ENCODE results near the gene HOXA1. TPM values are rescaled to one million over a fixed set of nuclear protein-coding genes. Genes with fewer than 3 reads are reported as not detected.

The HOXA1 gene
- total and polyA plus RNA-seq, 2 of the 8 experiments (the other 6 are each of a cell fraction or from before 2014, with no cell fraction given): not detected

DNA sequence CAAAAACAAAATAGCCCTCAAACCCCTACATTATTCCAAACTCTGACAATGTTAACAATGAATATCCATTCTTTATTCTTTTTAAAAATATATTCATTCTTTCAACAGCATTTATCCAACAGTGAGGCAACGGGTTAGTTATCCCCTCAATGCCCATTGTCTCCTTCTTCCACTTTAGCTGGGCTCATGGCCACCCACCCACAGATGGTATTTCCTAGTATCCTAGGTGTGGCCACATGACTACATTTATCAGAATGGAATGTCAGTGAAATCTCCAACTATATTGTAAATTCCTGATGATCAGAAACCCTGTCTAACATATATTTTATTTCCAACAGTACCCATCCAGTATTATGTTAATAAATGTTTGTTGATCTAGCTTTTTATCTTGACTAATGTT lies 13.6 kb downstream of the HOXA1 start:
- Histone ChIP-seq H3K36me3 (ENCODE audit: control insufficient read depth in 2 of 4, insufficient read depth in 4 of 4, low read length in 3 of 4) (no peaks in the 10 kb centered on the region), H3K9ac (replicated peaks in 1 of 4; ENCODE audit: extremely low read depth in 1 of 4, low read depth in 3 of 4, low read length in 3 of 4) (no peak overlapping the region), H3K79me2 (ENCODE audit: control insufficient read depth in 1 of 2, insufficient read depth in 2 of 2, low read length in 2 of 2) (no peaks in the 10 kb centered on the region), H3K14ac (ENCODE audit: insufficient read length) (no peak overlapping the region), H4K8ac (ENCODE audit: extremely low read depth, insufficient read depth, low read length) (no peak overlapping the region), H2BK15ac (ENCODE audit: low read length) (no peak overlapping the region), H4K5ac (ENCODE audit: insufficient read length, low read depth, low read length) (no peak overlapping the region), H3K23ac (ENCODE audit: insufficient read length) (no peak overlapping the region), H3K4me2 (ENCODE audit: insufficient read depth in 1 of 2, low read depth in 2 of 2, low read length in 2 of 2) (no peak overlapping the region), H3K4me1 (replicated peaks in 1 of 4; ENCODE audit: control insufficient read depth in 3 of 4, insufficient read depth in 4 of 4, low read length in 3 of 4) (peaks cover 0 to 3% (median 0%) of the 10 kb centered on the region in 4 experiments; a peak in 1 of 7 replicates), H4K91ac (replicated peaks; ENCODE audit: insufficient read length, low read length) (no peak overlapping the region), H2AFZ (ENCODE audit: low read length) (no peak overlapping the region), H2AK5ac (ENCODE audit: low read depth, low read length) (no peak overlapping the region), H4K20me1 (replicated peaks in 1 of 2; ENCODE audit: control insufficient read depth in 1 of 2, insufficient read depth in 2 of 2, low read length in 2 of 2) (no peaks in the 10 kb centered on the region), H3K9me3 (ENCODE audit: insufficient read depth in 2 of 2, low read depth in 1 of 2, low read length in 1 of 2) (peaks cover 0 to under 1% of the 10 kb centered on the region in 2 experiments; a peak in 1 of 4 replicates), H3K27ac (ENCODE audit: low read depth, low read length) (no peak overlapping the region), H3K56ac (replicated peaks; ENCODE audit: insufficient read length, low read depth, low read length) (no peak overlapping the region), H2BK12ac (ENCODE audit: low read depth, low read length) (no peak overlapping the region), H2BK120ac (replicated peaks; ENCODE audit: low read depth, low read length) (no peak overlapping the region), H2BK5ac (ENCODE audit: low read depth, low read length) (no peak overlapping the region), H3K4me3 (ENCODE audit: extremely low read depth in 1 of 4, insufficient read depth in 2 of 4, low read depth in 3 of 4, low read length in 4 of 4) (no peak overlapping the region), H3K27me3 (replicated peaks in 1 of 4; ENCODE audit: control insufficient read depth in 3 of 4, extremely low read depth in 1 of 4, insufficient read depth in 3 of 4, low read length in 3 of 4) (peaks cover 6 to 9% (median 8%) of the 10 kb centered on the region in 4 experiments), H3K79me1 (ENCODE audit: low read depth, low read length) (no peaks in the 10 kb centered on the region), H3K18ac (ENCODE audit: extremely low read depth, low read length) (no peak overlapping the region), H2BK20ac (ENCODE audit: low read length) (no peak overlapping the region), H3K4ac (replicated peaks; ENCODE audit: insufficient read length, low read depth, low read length) (no peak overlapping the region), H3K23me2 (ENCODE audit: low read depth, low read length) (no peaks in the 10 kb centered on the region; the same call in 1 of the 2 replicates)
- FAIRE-seq (no peak), DNase-seq (ENCODE audit: low read depth in 1 of 2, low spot score in 2 of 2) (no peak)
- CTCF ChIA-PET (ENCODE audit: partially characterized antibody): interaction anchor here (1.2 to 1.6 kb wide), 3 partner anchors 8 to 402 kb away, joined by 3 read pairs; no protein-coding TSS in a partner anchor
- POLR2A ChIA-PET (ENCODE audit: partially characterized antibody): no interaction called here
- WGBS, 2 experiments (ENCODE audit: extremely low coverage in 1 of 2, insufficient coverage in 1 of 2, insufficient read length in 1 of 2, insufficient replicate concordance in 2 of 2, low coverage in 1 of 2, low lambda C conversion rate in 2 of 2, missing lambda C conversion rate in 1 of 2): 88% methylated on average over 1 of the region's 1 CpG; no CpG with 5 or more reads in 1 of the 2 experiments
- TF ChIP-seq, protein P1, sequence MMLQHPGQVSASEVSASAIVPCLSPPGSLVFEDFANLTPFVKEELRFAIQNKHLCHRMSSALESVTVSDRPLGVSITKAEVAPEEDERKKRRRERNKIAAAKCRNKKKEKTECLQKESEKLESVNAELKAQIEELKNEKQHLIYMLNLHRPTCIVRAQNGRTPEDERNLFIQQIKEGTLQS (IDR thresholded peaks at IDR 0.05; ENCODE audit: insufficient read depth, low read depth, low read length): no peak
- TF ChIP-seq SP2 (IDR thresholded peaks at IDR 0.05; ENCODE audit: low read length): no peak
- TF ChIP-seq GABPA (IDR thresholded peaks at IDR 0.05; ENCODE audit: borderline replicate concordance, insufficient read depth, low read length): no peak
- no peak for TF ChIP-seq EZH2 (IDR thresholded peaks at IDR 0.05; ENCODE audit: low read depth, low read length, severe bottlenecking)
- TF ChIP-seq RAD21 (IDR thresholded peaks at IDR 0.05 in 1 of 2, conservative IDR thresholded peaks at IDR 0.05 in 1 of 2; ENCODE audit: low read depth in 2 of 2, low read length in 2 of 2): no peak
- no peak for TF ChIP-seq SRF (IDR thresholded peaks at IDR 0.05; ENCODE audit: low read depth, low read length)
